Measurements from ENCODE around the gene SET.

The SET gene

GRCh38 chr9:128685636-128686489 lies 3.2 kb upstream of the SET start:
- Histone ChIP-seq H3K79me1 (replicated peaks; ENCODE audit: low read length, poor library complexity, severe bottlenecking) (peaks cover 16% of the 10 kb centered on the region), H2BK12ac (ENCODE audit: low read length in 2 of 2) (peak overlapping the region; percentile 51 to 62), H2AK5ac (ENCODE audit: low read length, severe bottlenecking) (peak overlapping the region; percentile 54), H2BK5ac (ENCODE audit: low read depth, low read length, poor library complexity, severe bottlenecking) (no peak overlapping the region), H3K9ac (ENCODE audit: low read length) (peak overlapping the region; percentile 35), H3K14ac (ENCODE audit: low read length in 2 of 2) (no peak overlapping the region), H2AFZ (ENCODE audit: low read depth, low read length) (peak overlapping the region; percentile 36), H3K18ac (ENCODE audit: low read depth in 1 of 2, low read length in 2 of 2) (peak overlapping the region in 1 of 2 experiments; percentile 52), H3K4me1 (ENCODE audit: control insufficient read depth, insufficient read depth, low read depth, low read length) (peaks cover 29% of the 10 kb centered on the region), H3K36me3 (ENCODE audit: control insufficient read depth in 1 of 2, insufficient read depth in 2 of 2, low read depth in 1 of 2, low read length in 2 of 2) (peaks cover 0 to 3% of the 10 kb centered on the region in 2 experiments), H2BK15ac (ENCODE audit: low read depth, poor library complexity, severe bottlenecking) (no peak overlapping the region), H3K9me3 (ENCODE audit: control insufficient read depth, low read length) (no peaks in the 10 kb centered on the region), H3K27me3 (ENCODE audit: control insufficient read depth in 1 of 2, insufficient read depth in 1 of 2, low read length in 2 of 2) (no peaks in the 10 kb centered on the region), H2BK120ac (ENCODE audit: low read depth, low read length) (no peak overlapping the region), H3K4me3 (ENCODE audit: insufficient read depth in 1 of 2, low read depth in 1 of 2, low read length in 2 of 2) (no peak overlapping the region), H4K91ac (ENCODE audit: low read length) (peak overlapping the region; percentile 70), H3K4me2 (ENCODE audit: low read length, poor library complexity, severe bottlenecking) (peak overlapping the region; percentile 40), H4K8ac (ENCODE audit: low read length) (peak overlapping the region; percentile 74), H3K27ac (ENCODE audit: low read length, poor library complexity, severe bottlenecking) (peak overlapping the region; percentile 6), H3K23ac (ENCODE audit: low read length in 2 of 2) (no peak overlapping the region), H3K4ac (ENCODE audit: low read depth in 1 of 2, low read length in 2 of 2) (peak overlapping the region; percentile 13 to 57)
- DNase-seq = peak; percentile 79
- WGBS = 92% methylated on average over 9 of the region's 17 CpGs

GRCh38 chr9:128687453-128687852 lies 1.6 kb upstream of the SET start:
- H3K14ac ChIP-seq (ENCODE audit: low read length in 2 of 2) = no peak overlapping the region
- WGBS = 100% methylated on average over 1 of the region's 4 CpGs

GRCh38 chr9:128689293-128689774 lies 312 bp downstream of the SET start:
- Histone ChIP-seq H2AFZ (ENCODE audit: low read depth, low read length) (no peak overlapping the region), H4K8ac (ENCODE audit: low read length) (peak overlapping the region; percentile 64), H3K4ac (ENCODE audit: low read depth in 1 of 2, low read length in 2 of 2) (peak overlapping the region in 1 of 2 experiments; percentile 83), H3K4me3 (ENCODE audit: insufficient read depth in 1 of 2, low read depth in 1 of 2, low read length in 2 of 2) (peak overlapping the region; percentile 55 to 90), H2BK5ac (ENCODE audit: low read depth, low read length, poor library complexity, severe bottlenecking) (peak overlapping the region; percentile 94), H3K4me2 (ENCODE audit: low read length, poor library complexity, severe bottlenecking) (no peak overlapping the region), H2BK12ac (ENCODE audit: low read length in 2 of 2) (no peak overlapping the region), H3K18ac (ENCODE audit: low read depth in 1 of 2, low read length in 2 of 2) (peak overlapping the region; percentile 82 to 94), H2AK5ac (ENCODE audit: low read length, severe bottlenecking) (no peak overlapping the region), H3K23ac (ENCODE audit: low read length in 2 of 2) (no peak overlapping the region), H3K4me1 (ENCODE audit: control insufficient read depth, insufficient read depth, low read depth, low read length) (peaks cover 24% of the 10 kb centered on the region), H3K36me3 (ENCODE audit: control insufficient read depth in 1 of 2, insufficient read depth in 2 of 2, low read depth in 1 of 2, low read length in 2 of 2) (peaks cover 4 to 30% of the 10 kb centered on the region in 2 experiments), H3K27me3 (ENCODE audit: control insufficient read depth in 1 of 2, insufficient read depth in 1 of 2, low read length in 2 of 2) (no peaks in the 10 kb centered on the region), H3K27ac (ENCODE audit: low read length, poor library complexity, severe bottlenecking) (peak overlapping the region; percentile 74), H3K9me3 (ENCODE audit: control insufficient read depth, low read length) (no peaks in the 10 kb centered on the region), H2BK120ac (ENCODE audit: low read depth, low read length) (peak overlapping the region; percentile 74), H4K91ac (ENCODE audit: low read length) (peak overlapping the region; percentile 40), H3K79me1 (replicated peaks; ENCODE audit: low read length, poor library complexity, severe bottlenecking) (peaks cover 8% of the 10 kb centered on the region), H3K14ac (ENCODE audit: low read length in 2 of 2) (peak overlapping the region in 1 of 2 experiments; percentile 98), H2BK15ac (ENCODE audit: low read depth, poor library complexity, severe bottlenecking) (peak overlapping the region; percentile 95), H3K9ac (ENCODE audit: low read length) (peak overlapping the region; percentile 66)
- peak; percentile 62 for DNase-seq
- under 1% methylated on average over 27 of the region's 80 CpGs for WGBS

More at GRCh38 chr9:128687453-128687852, 1.6 kb upstream of the SET start:
- H2BK120ac ChIP-seq (ENCODE audit: low read depth, low read length) = no peak overlapping the region
- H3K9ac ChIP-seq (ENCODE audit: low read length) = no peak overlapping the region
- no peak overlapping the region for H2AFZ ChIP-seq (ENCODE audit: low read depth, low read length)
- H2BK12ac ChIP-seq (ENCODE audit: low read length in 2 of 2) = peak overlapping the region in 1 of 2 experiments; percentile 57
- H2BK15ac ChIP-seq (ENCODE audit: low read depth, poor library complexity, severe bottlenecking) = no peak overlapping the region
- H2BK5ac ChIP-seq (ENCODE audit: low read depth, low read length, poor library complexity, severe bottlenecking) = no peak overlapping the region
- H4K91ac ChIP-seq (ENCODE audit: low read length) = no peak overlapping the region
- H3K23ac ChIP-seq (ENCODE audit: low read length in 2 of 2) = no peak overlapping the region
- H3K18ac ChIP-seq (ENCODE audit: low read depth in 1 of 2, low read length in 2 of 2) = no peak overlapping the region
- no peak overlapping the region for H3K4me2 ChIP-seq (ENCODE audit: low read length, poor library complexity, severe bottlenecking)
- H3K4ac ChIP-seq (ENCODE audit: low read depth in 1 of 2, low read length in 2 of 2) = peak overlapping the region in 1 of 2 experiments; percentile 73
- no peaks in the 10 kb centered on the region for H3K27me3 ChIP-seq (ENCODE audit: control insufficient read depth in 1 of 2, insufficient read depth in 1 of 2, low read length in 2 of 2)
- H3K4me3 ChIP-seq (ENCODE audit: insufficient read depth in 1 of 2, low read depth in 1 of 2, low read length in 2 of 2) = no peak overlapping the region
- no peaks in the 10 kb centered on the region for H3K9me3 ChIP-seq (ENCODE audit: control insufficient read depth, low read length)
- peaks cover 27% of the 10 kb centered on the region for H3K4me1 ChIP-seq (ENCODE audit: control insufficient read depth, insufficient read depth, low read depth, low read length)
- no peak overlapping the region for H4K8ac ChIP-seq (ENCODE audit: low read length)
- no peak for DNase-seq
- no peak overlapping the region for H3K27ac ChIP-seq (ENCODE audit: low read length, poor library complexity, severe bottlenecking)
- H3K79me1 ChIP-seq (replicated peaks; ENCODE audit: low read length, poor library complexity, severe bottlenecking) = peaks cover 8% of the 10 kb centered on the region
- no peak overlapping the region for H2AK5ac ChIP-seq (ENCODE audit: low read length, severe bottlenecking)
- H3K36me3 ChIP-seq (ENCODE audit: control insufficient read depth in 1 of 2, insufficient read depth in 2 of 2, low read depth in 1 of 2, low read length in 2 of 2) = peaks cover 4 to 11% of the 10 kb centered on the region in 2 experiments

Measured in mesenchymal stem cell (in vitro differentiated cells and primary cell).